Esophagus squamous epithelium (tissue), 5 donors: ENCODE data around the gene SECISBP2L. TPM values are rescaled to one million over a fixed set of nuclear protein-coding genes. Genes with fewer than 3 reads are reported as not detected.

ENCODE experiments used
- DNase-seq: peaks from one replicate; lab custom pipeline; 2025; lab: John Stamatoyannopoulos, UW
- H3K27ac ChIP-seq, 4 donors: fragments of 200-600 bp; sonication (generic); one replicate each; pipeline ENCODE4 v1.5.1; 2016 to 2019; ENCODE audit warnings: mild to moderate bottlenecking in 1 of 4
- H3K27me3 ChIP-seq, 4 donors: fragments of 200-600 bp; sonication (generic); 1 replicate in 3 of 4; 2 replicates in 1 of 4; pipeline versions ENCODE4 v1.5.1 to v1.6.0; 2017 to 2021; ENCODE audit warnings: antibody characterized with exemption in 1 of 4
- H3K36me3 ChIP-seq, 3 donors: fragments of 200-600 bp; sonication (generic); one replicate each; pipeline ENCODE4 v1.5.1; 2016 to 2019
- H3K4me1 ChIP-seq, 3 donors: fragments of 200-600 bp; sonication (generic); one replicate each; pipeline ENCODE4 v1.5.1; 2017 to 2019
- H3K4me3 ChIP-seq, 4 donors: fragments of 200-600 bp; sonication (generic); 1 replicate in 3 of 4; 2 replicates in 1 of 4; pipeline ENCODE4 v1.5.1; 2016 to 2019; ENCODE audit warnings: mild to moderate bottlenecking in 2 of 4, moderate library complexity in 1 of 4
- H3K9me3 ChIP-seq, 3 donors: fragments of 200-600 bp; sonication (generic); one replicate each; pipeline ENCODE4 v1.5.1; 2016 to 2019
- POLR2A ChIP-seq, 4 donors: fragments of 450-650 bp; IDR thresholded peaks; one replicate each; pipeline ENCODE4 v1.6.1; 2017; ENCODE audit warnings: antibody characterized with exemption in 4 of 4, mild to moderate bottlenecking in 4 of 4, moderate library complexity in 3 of 4
- WGBS, 2 donors: methylation state at CpG; one replicate each; pipeline ENCODE4 v1.1.5; 2018; 5-methylcytosine and 5-hydroxymethylcytosine counted together
- intact Hi-C: fragments of 100-400 bp; cut with DNase I; formaldehyde crosslinking; loops from one replicate; pipeline ENCODE4 v1.15.0; 2022
- total RNA-seq, 4 donors: library from RNA; depleted of rRNA; stranded (reverse); fragments of >200 nt; gene quantifications; one replicate each; pipeline ENCODE4 v1.1.0, GENCODE V29; 2016
- TF ChIP-seq, protein P1 (sequence below), 6 experiments: fragments of 450-650 bp in 4 of 6; fragments of 200-600 bp in 2 of 6; sonication (generic) in 2 of 6; IDR thresholded peaks; one replicate each; pipeline ENCODE4 v1.5.1; 2016 to 2019; ENCODE audit warnings: antibody characterized with exemption in 6 of 6, mild to moderate bottlenecking in 4 of 6, moderate library complexity in 4 of 6
- donor health status: DM: yes; HTN: yes; CAD: no.

Gene SECISBP2L
- total RNA-seq, 4 donors from 2014 or later: 15.1 to 33.0 (median 20.3) TPM

GRCh38 chr15:49064281-49064653 is 18.0 kb upstream of the SECISBP2L start:
- intact Hi-C loops: no loop called here

DNA sequence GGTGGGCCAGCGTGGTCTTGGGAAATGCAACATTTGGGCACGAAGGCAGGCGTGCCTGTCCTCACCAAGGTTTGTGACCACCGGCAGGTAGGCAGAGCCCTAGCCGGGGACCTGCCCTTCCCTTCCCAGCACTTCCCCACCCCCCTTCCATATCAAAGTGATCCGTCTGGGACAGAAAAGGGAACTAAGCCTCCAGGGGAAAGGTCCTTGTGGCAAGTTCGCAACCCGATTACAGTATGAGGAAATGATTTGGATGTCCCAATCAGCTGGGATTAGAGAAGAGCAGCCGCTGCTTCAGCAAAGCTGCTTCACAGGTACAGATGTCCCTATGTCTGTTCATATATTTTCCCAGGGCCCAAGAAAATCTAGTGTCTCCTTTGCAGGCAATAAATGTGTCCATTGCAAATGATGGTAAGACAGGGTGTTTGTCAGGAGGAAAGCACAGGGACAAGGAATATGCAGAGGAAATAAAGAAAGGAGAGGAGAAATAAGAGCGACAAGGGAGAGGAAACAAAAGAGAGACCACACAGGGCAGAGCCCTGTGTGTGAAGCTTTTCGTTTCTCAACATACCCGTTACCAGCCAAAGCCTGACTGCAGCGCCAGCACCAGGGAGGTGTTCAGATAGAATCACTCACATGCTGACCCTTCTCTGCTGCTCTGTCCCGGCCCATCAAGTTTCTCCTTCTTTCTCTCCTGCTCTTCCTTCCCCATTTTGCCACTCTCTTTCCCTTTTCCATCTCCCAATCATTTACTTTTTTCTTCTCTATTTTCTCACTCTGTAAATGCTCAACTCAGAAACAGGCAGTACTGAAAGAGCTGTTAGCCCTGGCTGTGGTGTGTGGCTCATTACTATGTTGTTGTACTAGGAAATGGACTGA is 17.4 kb upstream of the SECISBP2L start:
- no peak for DNase-seq
- 52 to 60% methylated on average over 6 to 12 of the region's 14 CpGs for WGBS, 2 donors

More at GRCh38 chr15:49064281-49064653, 18.0 kb upstream of the SECISBP2L start:
- Histone ChIP-seq H3K27ac (no peak overlapping the region), H3K36me3 (no peaks in the 10 kb centered on the region), H3K27me3 (peaks cover 0 to 9% (median 0%) of the 10 kb centered on the region in 4 donors), H3K9me3 (no peaks in the 10 kb centered on the region), H3K4me1 (no peaks in the 10 kb centered on the region), H3K4me3 (no peak overlapping the region)
- DNase-seq: no peak
- 51 to 56% methylated on average over 3 of the region's 3 CpGs for WGBS, 2 donors
- TF ChIP-seq, protein P1, sequence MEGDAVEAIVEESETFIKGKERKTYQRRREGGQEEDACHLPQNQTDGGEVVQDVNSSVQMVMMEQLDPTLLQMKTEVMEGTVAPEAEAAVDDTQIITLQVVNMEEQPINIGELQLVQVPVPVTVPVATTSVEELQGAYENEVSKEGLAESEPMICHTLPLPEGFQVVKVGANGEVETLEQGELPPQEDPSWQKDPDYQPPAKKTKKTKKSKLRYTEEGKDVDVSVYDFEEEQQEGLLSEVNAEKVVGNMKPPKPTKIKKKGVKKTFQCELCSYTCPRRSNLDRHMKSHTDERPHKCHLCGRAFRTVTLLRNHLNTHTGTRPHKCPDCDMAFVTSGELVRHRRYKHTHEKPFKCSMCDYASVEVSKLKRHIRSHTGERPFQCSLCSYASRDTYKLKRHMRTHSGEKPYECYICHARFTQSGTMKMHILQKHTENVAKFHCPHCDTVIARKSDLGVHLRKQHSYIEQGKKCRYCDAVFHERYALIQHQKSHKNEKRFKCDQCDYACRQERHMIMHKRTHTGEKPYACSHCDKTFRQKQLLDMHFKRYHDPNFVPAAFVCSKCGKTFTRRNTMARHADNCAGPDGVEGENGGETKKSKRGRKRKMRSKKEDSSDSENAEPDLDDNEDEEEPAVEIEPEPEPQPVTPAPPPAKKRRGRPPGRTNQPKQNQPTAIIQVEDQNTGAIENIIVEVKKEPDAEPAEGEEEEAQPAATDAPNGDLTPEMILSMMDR (IDR thresholded peaks at IDR 0.05): no peak
- no peak for TF ChIP-seq POLR2A (IDR thresholded peaks at IDR 0.05)

GRCh38 chr15:49062900-49063299 is 16.7 kb upstream of the SECISBP2L start:
- Histone ChIP-seq H3K36me3 (no peaks in the 10 kb centered on the region), H3K27me3 (no peaks in the 10 kb centered on the region), H3K4me3 (no peak overlapping the region), H3K4me1 (no peaks in the 10 kb centered on the region), H3K27ac (no peak overlapping the region), H3K9me3 (no peaks in the 10 kb centered on the region)
- DNase-seq: no peak
- WGBS, 2 donors: 71 to 74% methylated on average over 11 to 12 of the region's 13 CpGs
- intact Hi-C loops: no loop called here
- no peak for TF ChIP-seq POLR2A (IDR thresholded peaks at IDR 0.05)
- TF ChIP-seq, protein P1 (IDR thresholded peaks at IDR 0.05): no peak

More for the DNA sequence above, 17.4 kb upstream of the SECISBP2L start:
- intact Hi-C loops: no loop called here
- no peaks in the 10 kb centered on the region for H3K36me3 ChIP-seq
- H3K27ac ChIP-seq: no peak overlapping the region
- H3K4me1 ChIP-seq: no peaks in the 10 kb centered on the region
- H3K27me3 ChIP-seq: peaks cover 0 to 3% (median 0%) of the 10 kb centered on the region in 4 donors
- H3K4me3 ChIP-seq: no peak overlapping the region
- H3K9me3 ChIP-seq: no peaks in the 10 kb centered on the region
- no peak for TF ChIP-seq POLR2A (IDR thresholded peaks at IDR 0.05)
- TF ChIP-seq, protein P1 (IDR thresholded peaks at IDR 0.05): no peak

DNA sequence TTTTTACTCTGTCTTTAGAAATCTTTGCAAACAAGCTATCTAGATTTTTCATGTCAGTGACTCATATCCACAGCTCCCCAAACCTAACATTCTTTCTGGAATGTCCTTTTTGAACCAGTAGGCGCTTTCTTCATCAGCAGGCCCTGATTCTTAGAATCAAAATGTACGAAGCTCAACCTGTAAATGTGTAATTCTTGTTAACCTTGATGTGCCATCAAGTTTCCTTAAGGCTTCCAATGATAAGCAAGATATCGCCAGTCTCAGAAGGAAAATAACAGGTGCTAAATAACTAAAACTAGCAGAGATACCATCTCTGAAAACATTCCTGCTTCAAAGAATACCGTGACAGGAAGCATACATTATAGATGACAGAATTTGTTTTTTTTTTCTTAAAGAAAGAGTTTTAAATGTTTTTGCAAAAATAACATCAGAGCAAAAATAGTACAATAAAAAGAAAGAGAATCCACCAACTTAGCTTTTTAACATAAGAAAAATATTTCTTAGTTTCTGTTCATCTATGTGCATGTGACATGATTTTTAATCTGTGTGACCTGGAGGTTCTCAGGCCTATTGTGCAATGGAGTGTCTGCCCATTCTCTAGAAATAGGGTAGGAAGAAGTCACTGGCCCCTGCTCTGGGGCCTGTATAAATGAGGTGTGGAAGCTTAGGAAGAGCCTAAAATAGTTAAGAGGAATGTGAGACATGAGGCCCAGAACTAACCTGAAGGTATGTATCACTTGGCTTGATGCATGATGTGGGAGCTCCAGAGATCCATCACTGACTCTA is 14.7 kb upstream of the SECISBP2L start:
- TF ChIP-seq, protein P1 (IDR thresholded peaks at IDR 0.05): no peak
- no peak for TF ChIP-seq POLR2A (IDR thresholded peaks at IDR 0.05)
- no peaks in the 10 kb centered on the region for H3K27me3 ChIP-seq
- H3K9me3 ChIP-seq: no peaks in the 10 kb centered on the region
- no peak overlapping the region for H3K27ac ChIP-seq
- 77% methylated on average over 4 of the region's 4 CpGs for WGBS, 2 donors
- H3K4me1 ChIP-seq: no peaks in the 10 kb centered on the region
- H3K4me3 ChIP-seq: no peak overlapping the region
- DNase-seq: no peak
- H3K36me3 ChIP-seq: no peaks in the 10 kb centered on the region
- intact Hi-C loops: no loop called here

GRCh38 chr15:49059491-49059890 is 13.2 kb upstream of the SECISBP2L start:
- no peak overlapping the region for H3K27ac ChIP-seq
- no peaks in the 10 kb centered on the region for H3K9me3 ChIP-seq
- WGBS, 2 donors: 79 to 87% methylated on average over 3 of the region's 3 CpGs
- intact Hi-C loops: no loop called here
- DNase-seq: no peak
- TF ChIP-seq, protein P1 (IDR thresholded peaks at IDR 0.05): no peak
- no peak for TF ChIP-seq POLR2A (IDR thresholded peaks at IDR 0.05)
- no peaks in the 10 kb centered on the region for H3K36me3 ChIP-seq
- H3K4me3 ChIP-seq: no peak overlapping the region
- H3K4me1 ChIP-seq: no peaks in the 10 kb centered on the region
- no peaks in the 10 kb centered on the region for H3K27me3 ChIP-seq
